GM21576 (cell line): Measurements from ENCODE around the gene APLNR.
"Not testable (repeated sequence)": the region's sequence is repeated elsewhere in the genome, so short reads cannot be mapped to it uniquely, and the experiment has no call there.

ENCODE experiments used
- ATAC-seq: cut with Tn5 transposase; IDR thresholded peaks from one replicate; pipeline ENCODE4 v1.9.1; 2021; ENCODE audit warnings: mild to moderate bottlenecking, moderate library complexity; ENCODE audit not compliant: unreplicated experiment

Gene APLNR

DNA sequence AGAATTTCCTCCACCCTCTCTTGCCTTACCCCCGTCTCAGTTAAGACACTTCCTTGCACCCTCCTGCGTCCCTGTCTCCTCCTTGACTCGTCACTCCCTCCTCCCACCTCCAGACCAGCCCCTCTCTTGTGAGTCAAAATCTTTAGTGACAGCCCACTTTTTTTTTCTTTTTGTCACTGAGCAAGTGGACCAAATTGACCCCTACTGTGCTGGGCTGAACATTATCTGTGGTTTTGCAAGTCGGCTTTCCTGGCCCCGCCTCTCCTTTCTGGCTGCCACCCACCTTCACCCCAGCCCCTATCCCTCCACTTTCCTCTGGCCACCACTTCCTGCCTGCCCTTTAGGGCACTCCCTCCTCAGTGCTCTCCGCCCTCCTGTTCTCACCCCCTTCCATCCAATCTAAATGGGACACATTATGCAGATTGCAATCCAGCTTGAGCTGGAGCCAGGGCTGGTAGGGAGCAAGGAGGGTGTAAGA lies at the start of gene APLNR:
Gene APLNR, minus strand, starts transcription at position 47 of the 478 bp plus-strand sequence. CDS start 246 bp downstream, outside the sequence.
- ATAC-seq, result no peak

DNA sequence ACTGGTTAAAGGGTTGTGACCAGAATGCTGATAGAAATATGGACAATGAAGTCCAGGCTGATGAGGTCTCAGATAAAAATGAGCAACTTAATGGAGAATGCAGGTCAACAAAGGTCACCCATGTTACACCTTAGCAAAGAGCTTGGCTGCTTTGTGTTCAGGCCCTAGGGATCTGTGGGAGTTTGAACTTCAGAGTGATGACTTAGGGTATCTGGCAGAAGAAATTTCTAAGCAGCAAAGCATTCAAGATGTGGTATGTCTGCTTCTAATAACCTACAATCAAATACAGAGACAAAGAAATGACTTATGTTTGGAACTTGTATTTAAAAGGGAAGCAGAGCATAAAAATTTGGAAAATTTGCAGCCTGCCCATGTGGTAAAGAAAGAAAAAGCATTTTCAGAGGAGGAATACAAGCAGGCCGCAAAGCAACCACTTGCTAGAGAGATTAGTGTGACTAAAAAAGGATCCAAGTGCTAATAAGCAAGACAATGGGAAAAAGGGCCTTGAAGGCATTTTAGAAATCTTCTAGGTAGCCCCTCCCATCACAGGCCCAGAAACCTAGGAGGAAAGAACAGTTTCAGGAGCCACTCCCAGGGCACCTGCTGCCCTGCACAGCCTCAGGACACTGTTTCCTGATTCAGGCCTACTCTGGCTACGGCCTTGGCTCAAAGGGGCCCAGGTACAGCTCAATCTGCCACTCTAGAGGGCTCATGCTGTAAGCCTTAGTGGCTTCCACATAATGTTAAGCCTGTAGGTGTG lies 46.4 kb upstream of the APLNR start:
- ATAC-seq, result no peak

DNA sequence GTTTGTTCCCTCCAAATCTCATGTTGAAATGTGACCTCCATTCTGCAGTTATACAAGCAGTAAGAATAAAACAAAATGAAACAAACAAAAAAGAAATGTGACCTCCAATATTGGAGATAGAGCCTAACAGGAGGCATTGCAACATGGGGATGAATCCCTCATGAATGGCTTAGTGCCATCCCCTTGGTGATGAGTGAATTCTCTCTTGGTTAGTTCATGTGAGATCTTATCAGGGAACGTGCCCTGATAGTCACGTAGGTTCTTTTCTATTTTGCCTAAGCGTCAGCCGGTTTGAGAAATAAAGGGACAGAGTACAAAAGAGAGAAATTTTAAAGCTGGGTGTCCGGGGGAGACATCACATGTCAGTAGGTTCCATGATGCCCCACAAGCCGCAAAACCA lies 44.5 kb upstream of the APLNR start:
- not testable (repeated sequence) for ATAC-seq

DNA sequence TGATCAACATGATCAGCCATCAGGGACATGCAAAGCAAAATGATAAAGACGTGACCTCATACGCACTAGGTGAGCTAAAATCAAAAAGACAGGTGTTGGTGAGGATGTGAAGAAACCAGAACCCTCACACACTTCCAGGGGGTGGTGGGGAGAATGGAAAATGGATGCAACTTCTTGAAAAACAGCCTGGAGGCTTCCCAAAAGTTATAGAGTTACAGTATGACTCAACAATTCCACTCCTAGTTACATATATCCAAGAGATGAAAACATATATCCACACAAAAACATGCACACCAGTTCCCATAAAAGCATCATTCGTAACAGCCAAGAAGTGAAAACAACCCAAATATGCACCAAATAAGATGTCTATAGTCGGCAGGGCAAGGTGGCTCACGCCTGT lies 42.1 kb upstream of the APLNR start:
- no peak for ATAC-seq

DNA sequence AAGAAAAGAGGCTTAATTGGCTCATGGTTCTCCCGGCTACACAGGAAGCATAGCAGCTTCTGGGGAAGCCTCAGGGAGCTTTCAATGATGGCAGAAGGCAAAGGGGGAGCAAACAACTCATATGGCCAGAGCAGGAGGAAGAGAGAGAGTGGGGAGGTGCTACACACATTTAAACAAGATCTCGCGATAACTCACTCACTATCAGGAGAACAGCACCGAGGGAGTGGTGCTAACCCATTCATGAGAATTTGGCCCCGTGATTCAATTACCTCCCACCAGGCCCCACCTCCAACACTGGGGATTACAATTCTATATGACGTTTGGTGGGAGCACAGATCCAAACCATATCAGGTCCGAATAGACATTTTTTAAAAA lies 41.7 kb upstream of the APLNR start:
- no peak for ATAC-seq

DNA sequence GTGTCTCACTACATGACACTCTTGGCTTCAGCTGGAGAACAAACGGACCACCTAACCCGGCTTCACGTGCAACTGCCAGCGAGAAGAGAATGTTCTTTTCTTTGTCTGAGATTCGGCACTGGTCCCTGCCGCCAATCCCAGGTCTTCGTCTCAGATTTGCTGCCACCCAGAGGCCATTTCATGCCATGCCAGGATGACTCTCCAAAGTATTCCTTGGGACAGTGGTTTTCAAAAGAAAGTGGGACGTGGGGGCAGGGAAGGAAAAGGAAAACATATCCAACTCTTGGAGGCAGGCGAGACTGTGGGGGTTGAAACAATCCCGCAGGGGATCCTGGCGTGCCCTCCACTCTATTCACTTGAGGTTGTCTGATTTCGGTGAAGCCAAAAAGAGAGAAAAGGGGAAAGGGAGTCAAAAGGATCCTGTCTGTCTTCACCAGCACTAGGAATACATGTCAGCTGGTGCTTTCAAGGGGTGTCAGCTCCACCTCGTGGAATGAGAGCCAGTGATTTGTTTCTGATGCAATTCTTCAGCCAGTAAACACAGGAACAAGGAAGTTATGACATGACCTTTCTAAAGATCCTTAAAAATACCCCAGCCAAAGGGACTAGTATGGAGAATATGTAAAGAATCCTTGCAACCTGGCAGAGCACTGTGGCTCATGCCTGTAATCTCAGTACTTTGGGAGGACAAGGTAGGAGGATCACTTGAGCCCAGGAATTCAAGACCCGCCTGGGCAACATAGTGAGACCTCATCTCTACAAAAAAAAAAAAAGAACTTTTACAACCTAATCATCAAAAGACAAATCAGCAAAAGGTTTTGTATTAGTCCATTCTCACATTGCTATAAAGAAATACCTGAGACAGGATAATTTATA lies 41.0 kb upstream of the APLNR start:
- ATAC-seq, result peak; percentile 78

DNA sequence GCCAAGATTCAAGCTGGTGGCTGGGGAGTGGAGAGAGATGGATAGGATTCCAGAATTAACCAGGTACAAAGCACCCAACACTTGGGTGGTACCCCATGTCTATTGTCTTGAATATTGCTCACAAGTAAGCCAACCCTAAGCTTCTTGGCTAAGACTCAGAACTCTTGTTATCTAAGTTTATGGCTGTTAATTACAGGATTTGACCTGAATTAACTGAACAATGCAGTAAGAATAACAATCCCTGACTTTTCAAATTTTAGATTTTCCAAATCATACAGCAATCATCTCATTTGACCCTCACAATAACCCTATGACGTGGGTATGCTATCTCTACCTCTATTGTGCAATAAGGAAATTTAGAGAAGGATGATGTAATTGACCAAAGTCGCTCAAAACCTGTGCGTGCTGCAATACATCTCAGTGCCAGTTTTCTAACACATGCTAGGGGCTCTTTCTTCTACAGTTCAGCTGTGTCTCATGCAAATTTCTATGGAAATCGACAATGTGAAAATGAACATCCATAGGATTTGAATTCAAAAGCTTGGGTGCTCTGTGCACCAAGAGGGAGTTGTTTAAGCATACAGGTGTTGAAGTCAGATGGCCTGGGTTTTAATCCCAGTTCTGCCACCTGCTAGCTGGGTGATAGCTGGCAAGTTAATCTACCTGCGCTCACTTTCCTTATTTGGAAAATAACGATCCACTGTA lies 40.1 kb upstream of the APLNR start:
- ATAC-seq, result no peak

DNA sequence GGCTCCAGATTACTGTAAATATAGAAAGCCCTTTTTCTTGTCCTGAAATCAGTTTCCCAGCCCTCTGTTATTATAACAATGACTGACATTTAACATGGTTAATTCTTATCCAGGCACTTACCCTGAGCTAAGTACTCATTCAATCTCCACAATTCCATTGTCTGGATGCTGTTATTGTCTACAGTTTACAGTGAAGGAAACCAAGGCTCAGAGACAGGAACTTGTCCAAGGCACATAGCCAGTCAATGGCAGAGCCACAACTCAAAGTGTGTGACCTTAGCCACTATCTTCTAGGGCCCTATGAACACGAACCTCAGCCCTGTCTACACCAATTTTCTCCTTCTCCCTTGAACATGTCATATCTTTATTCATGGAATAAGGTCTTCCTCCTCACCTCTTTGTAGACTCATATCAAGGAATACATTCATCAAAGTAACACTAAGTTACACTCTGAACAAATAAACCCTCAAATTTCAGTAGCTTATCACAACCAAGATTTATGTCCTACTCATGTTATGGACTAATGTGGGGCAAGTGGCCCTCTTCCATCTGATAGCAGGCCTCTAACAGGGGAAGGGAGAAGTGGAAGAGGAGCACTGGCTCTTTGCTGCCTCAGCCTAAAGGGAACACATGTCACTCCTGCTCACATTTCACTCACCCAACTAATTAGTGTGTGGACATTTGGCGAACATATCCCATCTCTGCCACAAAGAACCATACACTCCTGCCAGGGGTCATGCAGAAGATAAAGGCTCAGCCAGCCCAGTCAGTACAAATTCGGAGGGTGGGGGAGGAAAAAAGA lies 39.3 kb upstream of the APLNR start:
- no peak for ATAC-seq

DNA sequence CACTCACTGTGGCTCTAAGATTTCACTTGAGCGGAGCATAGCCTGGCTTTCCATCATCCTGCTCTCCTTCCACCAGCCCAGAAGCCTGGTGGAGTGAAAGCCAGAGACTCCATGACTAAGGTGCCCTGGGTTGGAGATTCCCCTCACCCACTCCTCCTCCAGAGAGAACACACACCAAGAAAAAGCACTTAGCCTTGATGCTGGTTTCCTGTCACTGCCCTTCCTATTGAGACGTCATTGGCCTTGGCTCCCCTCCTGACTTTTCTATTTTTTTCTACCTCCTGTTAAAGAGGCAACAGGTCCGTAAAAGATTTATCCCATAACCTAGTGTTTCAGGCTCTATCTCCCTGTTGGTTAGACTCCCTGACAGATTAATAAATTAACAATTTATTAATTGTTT lies 38.5 kb upstream of the APLNR start:
- no peak for ATAC-seq

DNA sequence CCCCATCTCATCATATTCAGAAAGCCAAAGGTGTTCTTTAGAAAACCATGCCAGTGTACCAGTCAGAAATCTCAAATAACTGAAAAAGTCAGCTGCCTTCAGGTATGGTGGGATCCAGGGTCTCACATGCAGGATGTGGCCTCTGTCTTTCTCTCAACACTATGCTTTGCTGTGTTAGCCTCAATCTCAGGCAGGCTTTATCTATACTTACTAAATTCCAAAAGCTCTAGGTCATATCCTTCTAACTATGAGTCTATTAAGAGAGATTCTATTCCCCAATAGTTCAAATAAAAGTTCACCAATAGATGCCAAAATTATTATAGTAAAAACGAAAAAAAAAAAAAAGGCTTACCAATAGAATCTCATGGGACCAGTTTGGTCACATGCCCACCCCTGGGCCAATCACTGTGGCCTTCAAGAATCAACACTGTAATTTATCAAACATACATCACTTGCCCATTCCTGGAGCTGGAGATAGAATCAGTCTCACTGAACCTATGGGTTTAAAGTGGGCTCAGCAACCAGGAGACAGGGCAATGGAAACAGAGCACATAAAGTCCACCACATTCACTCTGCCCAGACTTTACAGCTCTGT lies 38.0 kb upstream of the APLNR start:
- no peak for ATAC-seq

DNA sequence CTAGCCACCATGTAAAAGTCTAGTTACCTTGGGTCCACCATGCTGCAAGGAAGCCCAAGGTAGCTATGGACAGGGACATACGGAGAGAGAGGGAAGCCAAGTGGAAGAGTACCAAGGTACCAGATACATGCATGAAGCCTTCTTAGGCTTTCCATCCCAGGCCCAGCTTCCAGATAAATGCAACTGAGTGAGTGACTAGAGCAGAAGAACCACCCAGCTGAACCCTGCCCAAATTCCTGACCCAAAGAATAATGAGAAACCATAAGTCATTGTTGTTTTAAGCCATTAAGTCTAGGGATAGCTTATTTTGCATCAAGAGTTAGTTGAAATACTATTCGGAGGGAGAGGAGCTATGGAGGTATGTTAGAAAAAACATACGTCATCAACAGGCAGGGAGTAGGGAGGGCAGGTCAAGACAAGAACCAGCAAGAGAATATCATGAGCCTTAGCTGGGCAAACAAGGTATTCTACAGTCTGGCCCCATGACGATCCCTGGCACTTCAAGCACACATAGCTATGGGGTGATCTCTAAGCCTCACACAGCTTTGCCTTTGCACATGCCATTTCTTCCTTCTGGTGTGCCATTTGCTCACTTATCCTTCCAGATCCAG lies 36.5 kb upstream of the APLNR start:
- ATAC-seq, result no peak

DNA sequence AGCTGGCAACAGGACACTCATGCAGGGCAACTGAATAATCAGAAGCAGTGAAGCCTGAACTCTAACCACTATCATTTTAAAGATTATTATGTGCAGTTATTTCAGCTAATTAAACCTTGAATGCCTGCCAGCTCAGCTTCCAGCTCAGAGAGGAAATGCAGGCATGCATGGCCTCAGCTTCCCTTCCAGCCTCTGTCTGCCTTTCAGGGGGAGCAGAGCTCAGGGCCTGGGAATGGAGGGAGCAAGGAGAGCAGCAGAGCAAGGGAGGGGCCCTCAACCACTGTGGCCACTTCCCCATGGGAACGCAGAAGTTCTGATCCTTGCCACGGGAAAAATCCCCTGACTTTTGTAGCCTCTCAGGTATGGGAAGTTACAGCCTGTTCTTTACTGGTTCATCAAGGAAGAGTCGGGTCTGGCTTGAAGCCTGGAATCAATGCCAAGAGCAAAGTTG lies 32.5 kb upstream of the APLNR start:
- ATAC-seq, result no peak

DNA sequence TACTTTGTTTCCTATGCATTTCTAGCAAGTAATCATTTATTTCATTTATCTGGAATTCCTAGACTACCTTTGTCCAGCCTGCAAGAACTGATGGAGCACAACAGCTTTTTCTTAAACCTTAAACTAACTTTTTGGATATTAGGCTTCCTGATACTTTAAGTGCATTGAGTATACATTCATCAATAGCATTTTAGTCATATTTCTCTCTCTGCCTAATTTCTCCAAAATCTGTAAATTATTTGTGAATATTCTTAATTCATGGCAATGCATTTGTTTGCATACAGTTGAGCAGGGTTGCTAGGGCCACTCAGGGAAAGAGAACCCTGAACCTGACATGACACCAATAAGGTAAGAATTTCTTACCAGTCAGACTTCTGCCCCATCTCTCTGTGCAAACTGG lies 29.1 kb upstream of the APLNR start:
- ATAC-seq, result no peak

DNA sequence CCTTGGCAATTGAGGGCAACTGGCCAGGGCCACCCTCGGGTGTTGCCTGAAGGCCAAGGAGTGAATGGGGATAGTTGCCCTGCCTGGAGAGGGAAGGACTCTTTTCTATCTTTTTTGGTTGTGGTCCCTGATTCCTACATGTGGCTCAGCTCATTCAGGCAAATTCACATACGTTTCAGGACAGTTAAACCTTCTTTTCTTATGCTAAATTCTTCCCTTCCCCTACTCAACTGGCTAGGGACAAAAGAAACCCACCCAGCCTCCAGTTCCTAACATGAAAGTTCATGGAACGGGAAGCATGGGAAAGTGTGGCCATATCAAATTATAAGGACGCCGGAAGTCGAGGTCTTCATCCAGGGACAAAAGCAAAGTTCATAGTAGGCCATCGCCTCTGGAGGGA lies 26.3 kb upstream of the APLNR start:
- ATAC-seq, result no peak

DNA sequence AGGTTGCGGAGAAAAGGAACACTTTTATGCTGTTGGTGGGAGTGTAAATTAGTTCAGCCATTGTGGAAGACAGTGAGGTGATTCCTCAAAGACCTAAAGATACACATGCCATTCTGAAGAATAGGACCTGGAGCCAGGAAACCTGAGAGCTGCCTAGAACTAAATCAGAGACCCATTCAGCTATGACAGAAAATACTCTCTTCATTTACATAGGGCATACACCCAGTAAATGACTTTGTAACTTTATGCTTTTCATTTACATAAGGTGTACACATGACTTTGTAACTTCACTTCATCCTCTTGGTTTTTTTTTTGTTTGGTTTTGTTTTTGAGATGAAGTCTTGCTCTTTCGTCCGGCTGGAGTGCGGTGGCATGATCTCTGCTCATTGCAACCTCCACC lies 25.1 kb upstream of the APLNR start:
- no peak for ATAC-seq

DNA sequence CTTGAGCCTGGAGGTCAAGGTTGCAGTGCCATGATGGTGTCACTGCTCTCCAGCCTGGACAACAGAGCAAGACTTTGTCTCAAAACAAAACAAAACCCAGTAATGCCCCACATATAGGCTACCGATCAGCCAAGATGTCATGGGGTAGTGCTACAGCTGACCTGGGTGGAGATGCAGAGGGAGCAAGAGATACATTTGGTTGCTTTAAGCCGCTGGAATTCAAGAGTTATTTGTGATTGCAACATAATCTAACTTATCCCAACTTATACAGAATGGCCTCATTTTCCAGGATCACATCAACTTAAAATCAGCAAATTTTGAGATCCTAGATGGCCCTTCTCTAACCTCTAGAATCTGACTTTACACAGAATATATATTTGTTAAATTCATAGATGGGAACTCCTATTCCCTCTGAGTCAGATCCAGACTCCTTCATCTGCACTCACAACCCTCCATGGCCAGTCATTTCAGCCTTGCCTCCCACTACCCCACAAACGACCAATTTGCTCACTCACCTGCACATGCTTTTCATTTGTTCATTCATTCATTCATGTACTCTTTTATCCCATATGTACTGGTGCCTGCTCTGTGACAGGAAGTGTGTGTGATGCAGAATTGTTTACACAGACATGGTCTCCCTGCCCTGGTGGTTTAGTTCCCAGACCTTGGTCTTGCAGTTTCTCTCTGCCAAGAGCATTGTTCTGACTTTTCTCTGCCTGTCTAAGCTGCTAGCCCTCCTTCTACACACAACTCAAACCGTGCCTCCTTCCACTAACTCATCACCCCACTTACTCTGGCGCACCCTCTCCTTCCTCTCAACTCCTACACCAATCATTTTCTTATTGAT lies 24.1 kb upstream of the APLNR start:
- no peak for ATAC-seq

DNA sequence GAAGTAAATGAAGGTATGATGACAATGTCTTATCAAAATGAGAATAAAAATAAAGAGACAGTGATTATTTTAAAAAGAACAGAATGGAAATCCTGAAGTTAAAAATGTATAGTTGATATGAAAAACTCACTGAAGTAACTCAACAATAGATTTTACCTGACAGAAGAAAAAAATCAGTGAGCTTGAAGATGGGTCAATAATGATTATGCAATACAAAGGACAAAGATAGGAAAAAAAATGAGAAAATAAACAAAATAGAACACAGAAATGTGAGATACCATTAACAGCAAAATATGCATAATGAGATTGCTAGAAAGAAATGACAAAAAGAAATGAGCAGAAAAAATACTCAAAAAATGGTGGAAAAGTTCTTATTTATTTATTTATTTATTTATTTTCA lies 19.1 kb upstream of the APLNR start:
- no peak for ATAC-seq

DNA sequence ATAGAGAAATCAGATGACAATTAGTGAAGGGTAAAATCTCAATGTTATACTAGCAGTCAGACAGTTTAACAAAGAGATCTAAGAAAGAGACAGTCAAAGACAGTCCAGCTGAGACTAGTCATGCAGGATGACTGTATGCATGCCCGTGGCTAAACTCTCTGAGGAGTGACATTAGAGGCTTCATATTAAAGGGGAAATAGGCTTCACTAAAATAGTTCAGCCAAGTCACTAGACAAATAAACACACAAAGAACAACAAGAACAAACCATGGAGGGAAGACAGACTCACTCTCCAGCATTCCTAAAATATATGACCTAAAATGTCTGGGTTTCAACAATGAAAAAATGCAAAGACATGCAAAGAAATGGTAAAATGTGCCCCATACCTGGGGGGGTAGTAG lies 18.6 kb upstream of the APLNR start:
- ATAC-seq, result no peak

DNA sequence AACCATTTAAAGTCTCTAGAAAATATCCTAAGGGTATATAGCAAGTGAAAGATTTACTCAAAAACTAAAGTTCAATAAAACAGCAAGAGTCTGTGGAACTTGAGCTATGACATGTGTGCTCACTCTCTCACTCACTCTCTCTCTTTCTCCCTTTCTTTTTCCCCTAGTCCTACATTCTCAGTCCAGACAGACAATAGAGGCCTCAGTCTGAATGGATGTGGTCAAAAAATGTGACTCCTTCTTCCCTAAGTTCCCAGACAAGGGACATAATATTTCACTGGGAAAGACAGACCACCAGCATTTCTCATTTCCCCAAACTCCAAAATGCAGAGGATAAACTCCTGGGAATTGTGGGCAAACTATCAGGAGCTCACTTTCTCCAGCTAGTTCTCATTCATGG lies 17.6 kb upstream of the APLNR start:
- ATAC-seq, result no peak
